LNCAP (cell line): ENCODE data around the gene CFAP57.

Experiments
- TF ChIP-seq, protein P1 (sequence below): fragments of 450-650 bp; IDR thresholded peaks from 2 replicates; pipeline ENCODE4 v1.5.1; 2017; ENCODE audit warnings: mild to moderate bottlenecking

CFAP57 gene

DNA sequence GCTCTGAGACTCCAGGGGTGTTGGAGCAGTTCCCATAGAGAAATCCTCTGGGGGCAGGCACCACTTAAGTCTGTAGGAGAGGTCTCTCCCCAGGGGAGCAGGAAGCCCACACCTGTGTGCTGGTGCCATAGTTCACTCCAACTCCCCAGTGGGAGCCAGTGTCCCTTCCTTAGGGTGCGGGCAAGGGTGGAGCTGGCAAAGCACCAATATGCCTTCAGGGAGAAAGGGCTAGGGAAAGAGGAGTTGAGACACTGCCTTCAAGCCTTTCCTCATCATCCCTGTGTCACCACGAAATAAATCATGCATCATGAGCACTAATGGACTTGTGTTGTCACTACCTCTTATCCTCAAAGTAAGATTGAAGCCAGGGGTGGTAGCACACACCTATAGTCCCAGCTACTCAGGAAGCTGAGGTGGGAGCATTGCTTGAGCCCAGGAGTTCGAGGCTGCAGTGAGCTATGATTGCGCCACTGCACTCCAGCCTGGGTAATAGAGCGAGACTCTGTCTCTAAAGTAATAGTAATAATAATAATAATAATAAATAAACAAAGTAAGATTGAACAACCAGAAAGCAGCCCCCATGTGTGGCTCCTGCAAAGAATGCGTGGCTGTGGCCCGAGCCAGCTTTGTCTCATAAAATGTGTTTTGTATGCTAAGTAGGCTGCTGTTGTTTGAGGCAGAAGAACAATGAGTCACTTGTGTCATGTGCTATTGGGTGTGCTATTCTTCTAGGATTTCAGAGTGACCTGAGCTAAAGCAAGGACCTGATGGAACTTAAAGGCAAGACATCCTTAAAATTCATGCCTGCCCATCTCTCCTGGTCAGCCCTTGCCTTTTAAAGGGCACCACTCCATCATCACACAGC is 122.0 kb downstream of the CFAP57 start:
- TF ChIP-seq, protein P1, sequence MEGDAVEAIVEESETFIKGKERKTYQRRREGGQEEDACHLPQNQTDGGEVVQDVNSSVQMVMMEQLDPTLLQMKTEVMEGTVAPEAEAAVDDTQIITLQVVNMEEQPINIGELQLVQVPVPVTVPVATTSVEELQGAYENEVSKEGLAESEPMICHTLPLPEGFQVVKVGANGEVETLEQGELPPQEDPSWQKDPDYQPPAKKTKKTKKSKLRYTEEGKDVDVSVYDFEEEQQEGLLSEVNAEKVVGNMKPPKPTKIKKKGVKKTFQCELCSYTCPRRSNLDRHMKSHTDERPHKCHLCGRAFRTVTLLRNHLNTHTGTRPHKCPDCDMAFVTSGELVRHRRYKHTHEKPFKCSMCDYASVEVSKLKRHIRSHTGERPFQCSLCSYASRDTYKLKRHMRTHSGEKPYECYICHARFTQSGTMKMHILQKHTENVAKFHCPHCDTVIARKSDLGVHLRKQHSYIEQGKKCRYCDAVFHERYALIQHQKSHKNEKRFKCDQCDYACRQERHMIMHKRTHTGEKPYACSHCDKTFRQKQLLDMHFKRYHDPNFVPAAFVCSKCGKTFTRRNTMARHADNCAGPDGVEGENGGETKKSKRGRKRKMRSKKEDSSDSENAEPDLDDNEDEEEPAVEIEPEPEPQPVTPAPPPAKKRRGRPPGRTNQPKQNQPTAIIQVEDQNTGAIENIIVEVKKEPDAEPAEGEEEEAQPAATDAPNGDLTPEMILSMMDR: no peak

DNA sequence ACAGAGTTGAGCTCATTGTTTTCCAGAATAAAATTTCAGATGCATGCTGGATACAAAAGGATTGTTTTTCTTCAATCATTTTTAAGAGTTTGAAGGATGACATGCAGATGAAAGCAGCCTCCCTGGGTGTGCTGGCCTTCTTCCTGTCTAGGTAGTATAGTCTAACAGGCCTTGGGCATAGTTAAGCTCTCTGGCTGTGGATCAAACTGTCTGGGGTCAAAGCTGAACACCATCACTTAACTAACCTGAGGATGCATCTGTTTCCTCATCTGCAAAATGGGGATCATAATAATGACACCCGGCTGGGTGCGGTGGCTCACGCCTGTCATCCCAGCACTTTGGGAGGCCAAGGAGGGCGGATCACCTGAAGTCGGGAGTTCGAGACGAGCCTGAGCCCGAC is 122.6 kb downstream of the CFAP57 start:
- TF ChIP-seq, protein P1: no peak

DNA sequence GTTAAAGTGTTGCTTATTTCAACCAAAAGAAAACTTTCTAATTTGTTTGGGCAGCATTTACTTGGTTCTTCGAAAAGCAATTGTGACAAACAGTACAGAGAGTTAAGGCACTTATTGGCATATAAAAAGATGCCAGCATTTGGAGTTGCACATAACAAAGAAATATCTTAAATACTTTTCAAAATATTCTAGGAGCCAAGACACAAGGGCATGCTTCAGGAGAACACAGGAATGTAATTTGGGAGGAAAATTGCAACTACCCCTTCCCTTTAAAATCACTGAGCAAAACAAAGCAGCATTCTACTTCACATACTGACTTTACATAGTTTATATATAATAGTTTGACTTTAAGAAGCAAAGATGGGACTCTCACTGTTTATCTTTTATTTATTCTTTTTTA is 124.1 kb downstream of the CFAP57 start:
- TF ChIP-seq, protein P1: no peak

DNA sequence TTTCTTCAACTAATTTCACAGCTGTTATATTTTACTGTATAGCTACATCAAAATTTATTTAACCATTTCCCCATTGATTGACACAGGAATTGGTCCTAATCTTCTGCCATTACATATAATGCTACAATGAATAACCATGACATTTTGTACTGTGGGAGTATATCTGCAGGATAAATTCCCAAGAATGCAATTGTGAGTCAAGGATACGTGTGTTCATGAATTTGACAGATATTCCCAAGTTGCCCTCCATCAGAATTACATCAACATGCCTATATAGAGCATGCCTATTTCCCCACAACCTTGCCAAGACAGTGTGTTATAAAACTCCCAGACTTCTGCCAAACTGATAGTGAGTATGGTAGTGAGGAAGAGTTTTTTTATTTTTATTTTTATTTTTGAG is 125.9 kb downstream of the CFAP57 start:
- TF ChIP-seq, protein P1: no peak

DNA sequence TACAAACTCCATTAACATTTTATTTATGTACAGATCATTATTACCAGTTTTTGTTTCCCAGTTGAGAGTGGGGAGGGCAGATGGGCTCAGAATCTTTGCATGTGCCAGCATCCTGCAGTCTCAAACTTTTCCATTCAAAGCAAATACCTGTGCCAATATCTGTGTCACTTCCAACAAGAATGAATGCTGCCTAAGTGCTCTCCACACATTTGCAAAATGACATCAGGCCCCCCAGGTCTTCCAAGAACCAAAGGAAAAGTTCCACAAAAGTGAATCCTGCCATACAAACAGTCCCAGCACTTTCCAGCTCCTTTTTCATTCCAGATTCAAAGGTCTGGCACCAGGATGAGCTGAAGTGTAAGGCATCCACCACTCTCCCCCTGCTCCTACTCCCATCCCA is 127.0 kb downstream of the CFAP57 start:
- TF ChIP-seq, protein P1: no peak

- TF ChIP-seq, protein P1: no peak
Measured at GRCh38 chr1:43300378-43301094, 128.4 kb downstream of the CFAP57 start, which contains the start of gene TIE1. TSS of gene TIE1 (plus strand) at chr1:43300982. CDS start at chr1:43301072, 90 bp downstream.

DNA sequence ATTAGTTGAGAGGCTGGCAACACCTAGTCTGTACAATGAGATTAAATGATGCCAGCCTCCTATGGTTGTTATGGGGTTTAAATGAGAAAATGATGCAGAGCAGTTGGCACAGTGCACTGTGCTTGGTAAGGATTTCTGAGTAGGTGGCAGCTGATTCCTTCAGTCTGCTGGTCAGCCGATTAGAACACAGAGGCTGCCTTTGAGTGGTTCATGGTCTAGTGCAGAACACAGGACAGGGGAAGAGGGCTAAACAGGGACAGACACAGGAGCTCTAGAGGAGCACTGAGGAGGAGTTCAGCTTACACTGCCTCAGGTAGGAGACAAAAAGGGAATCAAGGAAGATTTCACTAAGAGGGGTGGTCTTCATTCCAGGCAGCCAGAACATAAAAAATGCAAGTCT is 130.1 kb downstream of the CFAP57 start:
- TF ChIP-seq, protein P1: no peak
